ENCODE results near the gene RTP3. TPM values are rescaled to one million over a fixed set of nuclear protein-coding genes. Genes with fewer than 3 reads are reported as not detected.

Gene RTP3
- total and polyA plus RNA-seq, 4 donors: not detected

GRCh38 chr3:46455231-46456115, 42.3 kb upstream of the RTP3 start:
- DNase-seq (no peak), ATAC-seq (ENCODE audit: insufficient read depth, low FRiP score) (no peak)
- Histone ChIP-seq H3K27ac (ENCODE audit: low read depth in 1 of 2, low read length in 1 of 2) (no peak overlapping the region), H3K27me3 (ENCODE audit: control insufficient read depth in 3 of 3, insufficient read depth in 3 of 3, low read length in 2 of 3) (peaks cover 0 to 3% (median 0%) of the 10 kb centered on the region in 3 donors), H3K9ac (ENCODE audit: insufficient read depth in 1 of 2, low read length in 2 of 2) (no peak overlapping the region), H3K4me3 (no peak overlapping the region), H3K9me3 (ENCODE audit: control insufficient read depth in 4 of 4, insufficient read depth in 3 of 4, low read length in 3 of 4) (no peaks in the 10 kb centered on the region), H3K36me3 (ENCODE audit: control insufficient read depth in 4 of 4, insufficient read depth in 4 of 4, low read length in 4 of 4) (peaks cover 0 to 4% (median 0%) of the 10 kb centered on the region in 4 donors), H3K4me1 (ENCODE audit: control insufficient read depth in 5 of 5, insufficient read depth in 5 of 5, low read length in 5 of 5) (no peaks in the 10 kb centered on the region)
- TF ChIP-seq CTCF (IDR thresholded peaks at IDR 0.05; ENCODE audit: control extremely low read depth, extremely low read depth): no peak
- WGBS, 2 donors: 90 to 91% methylated on average over 21 of the region's 21 CpGs

GRCh38 chr3:46456118-46456517, 41.7 kb upstream of the RTP3 start:
- Histone ChIP-seq H3K27me3 (ENCODE audit: control insufficient read depth in 3 of 3, insufficient read depth in 3 of 3, low read length in 2 of 3) (peaks cover 0 to 3% (median 0%) of the 10 kb centered on the region in 3 donors), H3K27ac (ENCODE audit: low read depth in 1 of 2, low read length in 1 of 2) (no peak overlapping the region), H3K9ac (ENCODE audit: insufficient read depth in 1 of 2, low read length in 2 of 2) (no peak overlapping the region), H3K36me3 (ENCODE audit: control insufficient read depth in 4 of 4, insufficient read depth in 4 of 4, low read length in 4 of 4) (peaks cover 0 to 4% (median 0%) of the 10 kb centered on the region in 4 donors), H3K4me1 (ENCODE audit: control insufficient read depth in 5 of 5, insufficient read depth in 5 of 5, low read length in 5 of 5) (no peaks in the 10 kb centered on the region), H3K4me3 (no peak overlapping the region), H3K9me3 (ENCODE audit: control insufficient read depth in 4 of 4, insufficient read depth in 3 of 4, low read length in 3 of 4) (no peaks in the 10 kb centered on the region)
- no peak for TF ChIP-seq CTCF (IDR thresholded peaks at IDR 0.05; ENCODE audit: control extremely low read depth, extremely low read depth)
- WGBS, 2 donors: 95 to 98% methylated on average over 14 of the region's 14 CpGs
- ATAC-seq (ENCODE audit: insufficient read depth, low FRiP score) (no peak), DNase-seq (no peak)

GRCh38 chr3:46460051-46460450, 37.7 kb upstream of the RTP3 start:
- no peak for DNase-seq
- TF ChIP-seq CTCF (IDR thresholded peaks at IDR 0.05; ENCODE audit: control extremely low read depth, extremely low read depth): no peak
- no peak overlapping the region for H3K9ac ChIP-seq (ENCODE audit: insufficient read depth in 1 of 2, low read length in 2 of 2)
- no peaks in the 10 kb centered on the region for H3K36me3 ChIP-seq (ENCODE audit: control insufficient read depth in 4 of 4, insufficient read depth in 4 of 4, low read length in 4 of 4)
- no peaks in the 10 kb centered on the region for H3K9me3 ChIP-seq (ENCODE audit: control insufficient read depth in 4 of 4, insufficient read depth in 3 of 4, low read length in 3 of 4)
- no peak overlapping the region for H3K27ac ChIP-seq (ENCODE audit: low read depth in 1 of 2, low read length in 1 of 2)
- ATAC-seq (ENCODE audit: insufficient read depth, low FRiP score): no peak
- peaks cover 0 to 16% (median 0%) of the 10 kb centered on the region in 5 donors for H3K4me1 ChIP-seq (ENCODE audit: control insufficient read depth in 5 of 5, insufficient read depth in 5 of 5, low read length in 5 of 5)
- no peak overlapping the region for H3K4me3 ChIP-seq
- peaks cover 0 to 17% (median 15%) of the 10 kb centered on the region in 3 donors for H3K27me3 ChIP-seq (ENCODE audit: control insufficient read depth in 3 of 3, insufficient read depth in 3 of 3, low read length in 2 of 3)
- 82 to 87% methylated on average over 3 of the region's 3 CpGs for WGBS, 2 donors
